Ovary (tissue), 3 donors: ENCODE measurements around the gene PHACTR1.

Experiments
- POLR2A ChIP-seq: fragments of 450-650 bp; IDR thresholded peaks from one replicate; pipeline ENCODE4 v1.6.1; 2017; ENCODE audit warnings: antibody characterized with exemption, mild to moderate bottlenecking, moderate library complexity
- TF ChIP-seq, protein P1 (sequence below), 3 donors: fragments of 450-650 bp in 2 of 3; fragments of 200-600 bp in 1 of 3; IDR thresholded peaks; one replicate each; pipeline versions ENCODE4 v1.5.1 to v1.8.0; 2016 to 2022; ENCODE audit warnings: antibody characterized with exemption in 3 of 3, mild to moderate bottlenecking in 1 of 3
- donor health status: DM: no; HTN: no; CAD: no.

DNA sequence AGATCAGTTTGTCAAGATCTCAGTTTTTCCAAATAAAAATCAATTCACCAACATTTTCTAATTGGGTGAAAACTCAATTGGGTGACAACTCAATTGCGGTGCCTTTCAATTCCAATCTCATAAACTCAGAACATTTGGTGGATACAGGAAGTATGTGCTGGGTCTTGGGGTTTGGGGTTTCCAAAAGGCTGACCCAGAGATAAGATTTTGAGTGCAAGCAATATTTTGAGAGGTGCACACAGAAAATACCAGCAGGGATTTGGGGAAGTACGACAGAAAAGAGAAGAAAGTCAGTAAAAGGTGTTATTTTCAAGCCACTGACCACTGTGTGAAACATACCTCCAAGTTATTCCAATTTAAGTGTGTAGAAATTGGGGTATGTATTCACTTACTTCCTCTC, 258.0 kb downstream of the PHACTR1 start:
- TF ChIP-seq, protein P1, sequence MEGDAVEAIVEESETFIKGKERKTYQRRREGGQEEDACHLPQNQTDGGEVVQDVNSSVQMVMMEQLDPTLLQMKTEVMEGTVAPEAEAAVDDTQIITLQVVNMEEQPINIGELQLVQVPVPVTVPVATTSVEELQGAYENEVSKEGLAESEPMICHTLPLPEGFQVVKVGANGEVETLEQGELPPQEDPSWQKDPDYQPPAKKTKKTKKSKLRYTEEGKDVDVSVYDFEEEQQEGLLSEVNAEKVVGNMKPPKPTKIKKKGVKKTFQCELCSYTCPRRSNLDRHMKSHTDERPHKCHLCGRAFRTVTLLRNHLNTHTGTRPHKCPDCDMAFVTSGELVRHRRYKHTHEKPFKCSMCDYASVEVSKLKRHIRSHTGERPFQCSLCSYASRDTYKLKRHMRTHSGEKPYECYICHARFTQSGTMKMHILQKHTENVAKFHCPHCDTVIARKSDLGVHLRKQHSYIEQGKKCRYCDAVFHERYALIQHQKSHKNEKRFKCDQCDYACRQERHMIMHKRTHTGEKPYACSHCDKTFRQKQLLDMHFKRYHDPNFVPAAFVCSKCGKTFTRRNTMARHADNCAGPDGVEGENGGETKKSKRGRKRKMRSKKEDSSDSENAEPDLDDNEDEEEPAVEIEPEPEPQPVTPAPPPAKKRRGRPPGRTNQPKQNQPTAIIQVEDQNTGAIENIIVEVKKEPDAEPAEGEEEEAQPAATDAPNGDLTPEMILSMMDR (IDR thresholded peaks at IDR 0.05) = no peak
- no peak for TF ChIP-seq POLR2A
